Measurements from ENCODE around the gene DCHS2. TPM values are rescaled to one million over a fixed set of nuclear protein-coding genes. Genes with fewer than 3 reads are reported as not detected.

DCHS2 gene
- total and polyA plus RNA-seq, 2 of the 8 experiments (the other 6 are each of a cell fraction or from before 2014, with no cell fraction given) = 0.54 to 2.6 TPM

DNA sequence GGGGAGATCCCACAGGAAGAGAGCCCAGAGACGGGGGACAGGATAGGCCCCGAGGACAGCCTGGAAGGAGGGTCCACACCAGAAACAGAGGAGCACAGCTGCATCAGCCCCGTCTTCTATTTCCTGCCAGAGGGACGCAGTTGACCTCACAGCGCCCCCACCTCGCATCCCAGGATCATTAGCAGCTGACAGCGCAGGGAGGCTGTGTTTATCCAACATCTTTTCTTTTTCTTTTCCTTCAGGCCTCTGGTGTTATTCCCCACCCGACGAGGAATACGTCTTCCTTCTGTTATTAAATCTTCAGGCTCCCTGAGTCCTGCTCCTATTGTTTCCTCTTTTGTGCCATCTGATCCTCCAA is 75.4 kb downstream of the DCHS2 start (continued):
- TF ChIP-seq RBBP5 (IDR thresholded peaks at IDR 0.05; ENCODE audit: borderline replicate concordance, low read depth, low read length) = no peak
- no peak for TF ChIP-seq ASH2L (IDR thresholded peaks at IDR 0.05; ENCODE audit: low read length)
- TF ChIP-seq SAP30 (IDR thresholded peaks at IDR 0.05; ENCODE audit: insufficient read depth, insufficient replicate concordance, low read length) = peak; percentile 26
- no peak for TF ChIP-seq TEAD4 (IDR thresholded peaks at IDR 0.05; ENCODE audit: low read depth, low read length)
- no peak for TF ChIP-seq HDAC6 (IDR thresholded peaks at IDR 0.05; ENCODE audit: low read depth, low read length)
- no peak for TF ChIP-seq TCF12 (IDR thresholded peaks at IDR 0.05; ENCODE audit: low read depth, low read length)

All from H1 (cell line).